ENCODE results near the gene RND2. TPM values are rescaled to one million over a fixed set of nuclear protein-coding genes. Genes with fewer than 3 reads are reported as not detected.
"Not testable (repeated sequence)": the region's sequence is repeated elsewhere in the genome, so short reads cannot be mapped to it uniquely, and the experiment has no call there.

The RND2 gene
- total and polyA plus RNA-seq, 4 donors, result 1.9 to 2.8 (median 2.2) TPM

- Histone ChIP-seq H3K36me3 (ENCODE audit: control insufficient read depth in 4 of 4, insufficient read depth in 3 of 4, low read depth in 1 of 4, low read length in 3 of 4) (peaks cover 6 to 26% (median 15%) of the 10 kb centered on the region in 4 donors), H3K4me3 (ENCODE audit: low read depth in 1 of 3, low read length in 3 of 3) (peak overlapping the region; percentile 80 to 100 (median 84)), H3K27ac (ENCODE audit: low read depth in 1 of 2, low read length in 2 of 2) (peak overlapping the region; percentile 61 to 98), H3K9me3 (ENCODE audit: control insufficient read depth in 4 of 4, low read length in 3 of 4) (no peaks in the 10 kb centered on the region), H3K27me3 (ENCODE audit: control insufficient read depth in 4 of 4, insufficient read depth in 4 of 4, low read length in 3 of 4) (no peaks in the 10 kb centered on the region), H3K4me1 (ENCODE audit: control insufficient read depth in 4 of 4, insufficient read depth in 4 of 4, low read length in 3 of 4) (peaks cover 8 to 19% (median 15%) of the 10 kb centered on the region in 4 donors), H3K9ac (ENCODE audit: low read depth in 1 of 2, low read length in 2 of 2) (peak overlapping the region; percentile 97 to 99)
- DNase-seq (ENCODE audit: low spot score), result no peak
- TF ChIP-seq TAF1 (conservative IDR thresholded peaks at IDR 0.05), result no peak
- no peak for TF ChIP-seq NR2F2 (IDR thresholded peaks at IDR 0.05)
- WGBS, result 13% methylated on average over 10 of the region's 10 CpGs
Measured at GRCh38 chr17:42999003-42999525, 26.0 kb upstream of the RND2 start.

- H3K27ac ChIP-seq (ENCODE audit: low read depth in 1 of 2, low read length in 2 of 2); H3K4me3 ChIP-seq (ENCODE audit: low read depth in 1 of 3, low read length in 3 of 3); H3K9ac ChIP-seq (ENCODE audit: low read depth in 1 of 2, low read length in 2 of 2); H3K9me3 ChIP-seq (ENCODE audit: control insufficient read depth in 4 of 4, low read length in 3 of 4); H3K27me3 ChIP-seq (ENCODE audit: control insufficient read depth in 4 of 4, insufficient read depth in 4 of 4, low read length in 3 of 4); DNase-seq (ENCODE audit: low spot score): not testable (repeated sequence)
- Histone ChIP-seq H3K4me1 (ENCODE audit: control insufficient read depth in 4 of 4, insufficient read depth in 4 of 4, low read length in 3 of 4) (peaks cover 8 to 19% (median 15%) of the 10 kb centered on the region in 4 donors), H3K36me3 (ENCODE audit: control insufficient read depth in 4 of 4, insufficient read depth in 3 of 4, low read depth in 1 of 4, low read length in 3 of 4) (peaks cover 6 to 26% (median 15%) of the 10 kb centered on the region in 4 donors)
- WGBS, result 95% methylated on average over 13 of the region's 13 CpGs
Measured at GRCh38 chr17:43000894-43001293, 24.1 kb upstream of the RND2 start.

GRCh38 chr17:43003542-43004172 is 21.4 kb upstream of the RND2 start:
- Histone ChIP-seq H3K27me3 (ENCODE audit: control insufficient read depth in 4 of 4, insufficient read depth in 4 of 4, low read length in 3 of 4) (no peaks in the 10 kb centered on the region), H3K4me1 (ENCODE audit: control insufficient read depth in 4 of 4, insufficient read depth in 4 of 4, low read length in 3 of 4) (peaks cover 4 to 15% (median 11%) of the 10 kb centered on the region in 4 donors), H3K36me3 (ENCODE audit: control insufficient read depth in 4 of 4, insufficient read depth in 3 of 4, low read depth in 1 of 4, low read length in 3 of 4) (peaks cover 6 to 26% (median 15%) of the 10 kb centered on the region in 4 donors), H3K9ac (ENCODE audit: low read depth in 1 of 2, low read length in 2 of 2) (no peak overlapping the region), H3K27ac (ENCODE audit: low read depth in 1 of 2, low read length in 2 of 2) (no peak overlapping the region), H3K9me3 (ENCODE audit: control insufficient read depth in 4 of 4, low read length in 3 of 4) (no peaks in the 10 kb centered on the region), H3K4me3 (ENCODE audit: low read depth in 1 of 3, low read length in 3 of 3) (no peak overlapping the region)
- TF ChIP-seq ATF3 (IDR thresholded peaks at IDR 0.05) (no peak), HNF4A (conservative IDR thresholded peaks at IDR 0.05) (peak; percentile 12 to 16), RAD21 (IDR thresholded peaks at IDR 0.05) (peak in 1 of 2 donors; percentile 7)
- DNase-seq (ENCODE audit: low spot score), result no peak
- WGBS, result 82% methylated on average over 5 of the region's 5 CpGs

- no peaks in the 10 kb centered on the region for H3K9me3 ChIP-seq (ENCODE audit: control insufficient read depth in 4 of 4, low read length in 3 of 4)
- H3K27me3 ChIP-seq (ENCODE audit: control insufficient read depth in 4 of 4, insufficient read depth in 4 of 4, low read length in 3 of 4), result no peaks in the 10 kb centered on the region
- peak; percentile 77 for DNase-seq (ENCODE audit: low spot score)
- H3K27ac ChIP-seq (ENCODE audit: low read depth in 1 of 2, low read length in 2 of 2), result peak within 1 kb of the TSS; percentile 79 to 97
- peaks cover 0 to 10% (median 8%) of the 10 kb centered on the region in 4 donors for H3K4me1 ChIP-seq (ENCODE audit: control insufficient read depth in 4 of 4, insufficient read depth in 4 of 4, low read length in 3 of 4)
- peaks cover 6 to 13% (median 10%) of the 10 kb centered on the region in 4 donors for H3K36me3 ChIP-seq (ENCODE audit: control insufficient read depth in 4 of 4, insufficient read depth in 3 of 4, low read depth in 1 of 4, low read length in 3 of 4)
- WGBS, result 15% methylated on average over 18 of the region's 18 CpGs
- peak within 1 kb of the TSS; percentile 52 to 99 (median 58) for H3K4me3 ChIP-seq (ENCODE audit: low read depth in 1 of 3, low read length in 3 of 3)
- peak in 1 of 2 donors; percentile 19 for TF ChIP-seq EGR1 (IDR thresholded peaks at IDR 0.05; ENCODE audit: low read depth in 2 of 2)
- TF ChIP-seq JUND (IDR thresholded peaks at IDR 0.05), result no peak
- no peak for TF ChIP-seq RXRA (IDR thresholded peaks at IDR 0.05)
- peak; percentile 33 for TF ChIP-seq YY1 (IDR thresholded peaks at IDR 0.05)
- peak; percentile 11 for TF ChIP-seq SP1 (IDR thresholded peaks at IDR 0.05)
- peak; percentile 75 to 78 for TF ChIP-seq RAD21 (IDR thresholded peaks at IDR 0.05)
- no peak for TF ChIP-seq NR2F2 (IDR thresholded peaks at IDR 0.05)
- peak; percentile 45 for TF ChIP-seq CTCF (IDR thresholded peaks at IDR 0.05; ENCODE audit: low read depth, low read length, missing input control)
- TF ChIP-seq REST (IDR thresholded peaks at IDR 0.05), result peak; percentile 10
- TF ChIP-seq ATF3 (IDR thresholded peaks at IDR 0.05), result no peak
- peak within 1 kb of the TSS; percentile 37 to 94 for H3K9ac ChIP-seq (ENCODE audit: low read depth in 1 of 2, low read length in 2 of 2)
Measured at GRCh38 chr17:43006639-43007551, 18.1 kb upstream of the RND2 start, which contains the start of gene IFI35. IFI35 (plus strand) TSS chr17:43006784; CDS start chr17:43006948, 164 bp downstream.
